Measurements from ENCODE around the gene AGPAT1.
"Not testable (repeated sequence)": the region's sequence is repeated elsewhere in the genome, so short reads cannot be mapped to it uniquely, and the experiment has no call there.

Gene AGPAT1

GRCh38 chr6:32186151-32186840 lies 10.4 kb upstream of the AGPAT1 start:
- not testable (repeated sequence) for DNase-seq (ENCODE audit: low spot score)

- DNase-seq (ENCODE audit: low spot score) = not testable (repeated sequence)
These were observed 9.8 kb upstream of the AGPAT1 start for GRCh38 chr6:32185681-32186131.

- DNase-seq (ENCODE audit: low spot score) = no peak
These were observed 8.3 kb upstream of the AGPAT1 start, which contains the start of gene AGER for GRCh38 chr6:32184084-32184640. TSS of gene AGER (minus strand) at chr6:32184253. CDS start at chr6:32184222, 31 bp downstream.

- DNase-seq (ENCODE audit: low spot score) = no peak
These were observed 7.7 kb upstream of the AGPAT1 start for GRCh38 chr6:32183483-32184083.

GRCh38 chr6:32183030-32183429 lies 7.1 kb upstream of the AGPAT1 start:
- DNase-seq (ENCODE audit: low spot score) = no peak

- no peak for DNase-seq (ENCODE audit: low spot score)
These were observed 6.7 kb upstream of the AGPAT1 start for GRCh38 chr6:32182555-32182981.

GRCh38 chr6:32181915-32182529 lies 6.1 kb upstream of the AGPAT1 start:
- DNase-seq (ENCODE audit: low spot score) = no peak

GRCh38 chr6:32181148-32181702 lies 5.3 kb upstream of the AGPAT1 start:
- DNase-seq (ENCODE audit: low spot score) = no peak

- no peak for DNase-seq (ENCODE audit: low spot score)
These were observed 4.0 kb upstream of the AGPAT1 start for GRCh38 chr6:32179766-32180405.

GRCh38 chr6:32178547-32179440 lies 2.9 kb upstream of the AGPAT1 start:
- no peak for DNase-seq (ENCODE audit: low spot score)

- peak; percentile 100 for DNase-seq (ENCODE audit: low spot score)
These were observed 2.1 kb upstream of the AGPAT1 start, which contains the start of gene RNF5 for GRCh38 chr6:32177788-32178546. TSS of gene RNF5 (plus strand) at chr6:32178405. CDS start at chr6:32178512, 107 bp downstream.

- DNase-seq (ENCODE audit: low spot score) = no peak
These were observed 1.4 kb upstream of the AGPAT1 start for GRCh38 chr6:32177183-32177787.

- peak; percentile 63 for DNase-seq (ENCODE audit: low spot score)
These were observed 745 bp upstream of the AGPAT1 start for GRCh38 chr6:32176476-32177182.

GRCh38 chr6:32175322-32175710 lies 568 bp downstream of the AGPAT1 start:
- no peak for DNase-seq (ENCODE audit: low spot score)

GRCh38 chr6:32174416-32174815 lies 1.5 kb downstream of the AGPAT1 start:
- DNase-seq (ENCODE audit: low spot score) = no peak

- DNase-seq (ENCODE audit: low spot score) = no peak
These were observed 2.7 kb downstream of the AGPAT1 start for GRCh38 chr6:32173051-32173727.

GRCh38 chr6:32171234-32171633 lies 4.7 kb downstream of the AGPAT1 start:
- no peak for DNase-seq (ENCODE audit: low spot score)

GRCh38 chr6:32170294-32170693 lies 5.6 kb downstream of the AGPAT1 start:
- no peak for DNase-seq (ENCODE audit: low spot score)
